Heart left ventricle (tissue), 13 donors: ENCODE data around the gene COMMD7.

Experiments
- POLR2A ChIP-seq, 2 donors: fragments of 450-650 bp; IDR thresholded peaks; one replicate each; pipeline ENCODE4 v1.6.1; 2017; ENCODE audit warnings: antibody characterized with exemption in 2 of 2, mild to moderate bottlenecking in 2 of 2, moderate library complexity in 2 of 2
- TF ChIP-seq, protein P1 (sequence below), 12 donors: fragments of 200-600 bp; sonication (generic) in 4 of 12; IDR thresholded peaks; one replicate each; pipeline versions ENCODE4 v1.5.0 to v1.8.0; 2018 to 2022; ENCODE audit warnings: antibody characterized with exemption in 12 of 12, mild to moderate bottlenecking in 5 of 12
- donor health status: ischemic (EF 13 %, LVEDD 7.1; RV severe dilation, severe dysfunction).
- donor health status: DM: no; HTN: yes; CAD: no.
- donor health status: DM: no; HTN: no; CAD: no.
- donor health status: ischemic (EF 25% LVEDD 6.9; RV normal size, moderate dysfunction).
- donor health status: ischemic (EF 25% LVEDD 5.7; RV mildly dilated, moderate dysfunction).
- donor health status: ischemic (EF 35%, LVEDD 5.7; RV mildly dilated, moderate dysfunction).
- donor health status: nonischemic (EF 11% LVEDD 7.7; RV severe dilation, severe dysfunction).
- donor health status: DM: yes; HTN: yes; CAD: no.
- donor health status: PGD.
- donor health status: ischemic (EF 29% LVEDD 5.4; RV normal size, mild dysfunction).
- donor health status: nonischemic (EF 23%, LVEDD 6.1; RV moderate dilation, normal function).

DNA sequence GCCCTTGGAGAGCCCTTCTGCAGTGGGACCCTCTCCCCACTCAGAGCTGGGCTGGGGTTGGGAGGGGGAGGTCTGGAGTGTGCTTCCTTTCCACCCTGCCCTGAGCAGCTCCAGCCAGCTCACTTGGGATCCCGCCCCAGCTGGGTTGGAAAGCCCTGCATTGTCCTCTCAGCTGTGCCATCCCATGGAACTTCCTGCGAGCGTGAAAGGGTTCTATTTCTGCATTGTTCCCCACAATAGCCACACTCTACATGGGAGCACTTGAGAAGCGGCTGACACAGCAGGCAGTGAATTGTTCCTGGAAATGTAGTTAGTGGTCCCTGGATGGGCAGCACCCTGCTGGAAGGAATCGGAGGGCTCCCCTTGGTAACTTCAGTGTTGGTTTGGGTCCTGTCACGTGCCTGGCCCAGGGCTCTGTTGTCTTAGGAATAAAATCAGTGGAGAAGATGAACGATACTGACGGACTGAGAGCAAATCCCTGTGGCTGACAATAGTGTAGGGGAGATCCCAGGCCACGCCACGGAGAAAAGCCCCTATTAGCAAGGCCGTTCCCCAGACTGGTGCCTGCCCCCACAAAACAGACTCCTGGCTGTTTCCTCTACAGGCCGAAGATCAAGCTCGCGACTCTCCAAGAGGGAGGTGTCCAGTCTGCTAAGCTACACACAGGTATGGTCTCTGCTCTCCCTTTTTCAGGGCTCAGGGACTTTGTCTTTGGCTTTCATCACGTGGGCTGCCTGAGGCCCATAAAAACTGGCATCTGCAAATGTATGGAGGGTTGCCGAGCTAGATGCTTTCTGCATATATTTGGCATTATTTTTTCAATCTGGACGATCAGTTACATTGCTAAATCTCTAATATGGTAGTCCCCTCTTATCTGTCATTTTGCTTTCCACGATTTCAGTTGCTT, 37.7 kb upstream of the COMMD7 start:
- no peak for TF ChIP-seq POLR2A (IDR thresholded peaks at IDR 0.05)
- TF ChIP-seq, protein P1, sequence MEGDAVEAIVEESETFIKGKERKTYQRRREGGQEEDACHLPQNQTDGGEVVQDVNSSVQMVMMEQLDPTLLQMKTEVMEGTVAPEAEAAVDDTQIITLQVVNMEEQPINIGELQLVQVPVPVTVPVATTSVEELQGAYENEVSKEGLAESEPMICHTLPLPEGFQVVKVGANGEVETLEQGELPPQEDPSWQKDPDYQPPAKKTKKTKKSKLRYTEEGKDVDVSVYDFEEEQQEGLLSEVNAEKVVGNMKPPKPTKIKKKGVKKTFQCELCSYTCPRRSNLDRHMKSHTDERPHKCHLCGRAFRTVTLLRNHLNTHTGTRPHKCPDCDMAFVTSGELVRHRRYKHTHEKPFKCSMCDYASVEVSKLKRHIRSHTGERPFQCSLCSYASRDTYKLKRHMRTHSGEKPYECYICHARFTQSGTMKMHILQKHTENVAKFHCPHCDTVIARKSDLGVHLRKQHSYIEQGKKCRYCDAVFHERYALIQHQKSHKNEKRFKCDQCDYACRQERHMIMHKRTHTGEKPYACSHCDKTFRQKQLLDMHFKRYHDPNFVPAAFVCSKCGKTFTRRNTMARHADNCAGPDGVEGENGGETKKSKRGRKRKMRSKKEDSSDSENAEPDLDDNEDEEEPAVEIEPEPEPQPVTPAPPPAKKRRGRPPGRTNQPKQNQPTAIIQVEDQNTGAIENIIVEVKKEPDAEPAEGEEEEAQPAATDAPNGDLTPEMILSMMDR (IDR thresholded peaks at IDR 0.05), result no peak
